ENCODE measurements around the gene EEPD1.

The EEPD1 gene

GRCh38 chr7:36264913-36265516, 112.0 kb downstream of the EEPD1 start:
- Histone ChIP-seq H3K27me3 (ENCODE audit: control insufficient read depth in 1 of 2, insufficient read depth in 2 of 2, low read length in 2 of 2) (no peaks in the 10 kb centered on the region), H3K27ac (ENCODE audit: low read depth, low read length) (no peak overlapping the region), H3K4me3 (ENCODE audit: low read depth in 1 of 2, low read length in 2 of 2) (no peak overlapping the region), H3K9ac (ENCODE audit: low read depth in 1 of 2, low read length in 2 of 2) (no peak overlapping the region), H3K36me3 (ENCODE audit: control insufficient read depth in 1 of 2, insufficient read depth in 2 of 2, low read length in 2 of 2) (no peaks in the 10 kb centered on the region), H3K9me3 (ENCODE audit: control insufficient read depth in 1 of 2, low read length in 2 of 2) (no peaks in the 10 kb centered on the region), H3K4me1 (ENCODE audit: control insufficient read depth in 1 of 2, insufficient read depth in 2 of 2, low read length in 2 of 2) (peaks cover 46 to 56% of the 10 kb centered on the region in 2 donors)

DNA sequence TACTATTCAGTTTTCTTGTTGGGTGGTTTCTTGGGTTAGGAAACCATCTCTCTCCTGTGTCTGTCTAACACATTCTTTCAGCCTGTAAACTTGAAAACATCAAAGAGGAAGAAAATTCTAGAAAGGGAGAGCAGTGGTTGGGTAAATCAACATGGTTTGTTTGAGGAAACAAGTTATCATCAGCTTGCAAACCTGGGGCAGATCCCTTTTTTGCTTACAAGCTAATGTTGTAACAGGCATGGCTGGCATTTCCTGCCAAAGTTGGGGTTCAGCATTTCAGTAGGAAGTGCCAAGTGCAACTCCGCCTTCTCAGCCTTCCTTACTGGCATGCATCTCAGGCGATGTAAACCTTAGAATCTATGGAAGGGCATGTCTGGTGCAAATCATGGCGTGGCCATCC, 112.6 kb downstream of the EEPD1 start:
- Histone ChIP-seq H3K9ac (ENCODE audit: low read depth in 1 of 2, low read length in 2 of 2) (no peak overlapping the region), H3K4me1 (ENCODE audit: control insufficient read depth in 1 of 2, insufficient read depth in 2 of 2, low read length in 2 of 2) (peaks cover 46 to 56% of the 10 kb centered on the region in 2 donors), H3K27ac (ENCODE audit: low read depth, low read length) (no peak overlapping the region)

DNA sequence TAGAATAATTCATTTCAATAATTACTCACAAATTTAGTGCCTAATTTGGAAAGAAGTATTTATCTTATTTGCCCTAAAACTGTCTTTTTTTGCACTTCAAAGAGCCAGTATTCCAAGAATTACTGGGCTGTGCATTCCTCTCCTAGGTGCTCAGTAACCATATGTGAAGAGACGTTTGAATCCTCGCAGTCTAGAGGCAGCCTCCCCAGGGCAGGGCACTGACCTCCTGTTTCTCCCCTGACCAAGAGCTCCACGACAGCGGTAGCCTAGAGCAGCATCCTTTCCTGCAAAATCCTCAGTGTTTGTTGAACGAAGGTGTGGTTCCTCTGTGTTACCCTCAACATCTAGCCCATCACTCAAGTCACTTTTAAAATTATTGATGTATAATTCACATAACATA, 113.1 kb downstream of the EEPD1 start:
- Histone ChIP-seq H3K9me3 (ENCODE audit: control insufficient read depth in 1 of 2, low read length in 2 of 2) (no peaks in the 10 kb centered on the region), H3K9ac (ENCODE audit: low read depth in 1 of 2, low read length in 2 of 2) (no peak overlapping the region), H3K4me3 (ENCODE audit: low read depth in 1 of 2, low read length in 2 of 2) (no peak overlapping the region), H3K27ac (ENCODE audit: low read depth, low read length) (no peak overlapping the region), H3K27me3 (ENCODE audit: control insufficient read depth in 1 of 2, insufficient read depth in 2 of 2, low read length in 2 of 2) (no peaks in the 10 kb centered on the region), H3K4me1 (ENCODE audit: control insufficient read depth in 1 of 2, insufficient read depth in 2 of 2, low read length in 2 of 2) (peaks cover 43 to 54% of the 10 kb centered on the region in 2 donors), H3K36me3 (ENCODE audit: control insufficient read depth in 1 of 2, insufficient read depth in 2 of 2, low read length in 2 of 2) (no peaks in the 10 kb centered on the region)

More for the DNA sequence above, 112.6 kb downstream of the EEPD1 start:
- Histone ChIP-seq H3K9me3 (ENCODE audit: control insufficient read depth in 1 of 2, low read length in 2 of 2) (no peaks in the 10 kb centered on the region), H3K36me3 (ENCODE audit: control insufficient read depth in 1 of 2, insufficient read depth in 2 of 2, low read length in 2 of 2) (no peaks in the 10 kb centered on the region), H3K27me3 (ENCODE audit: control insufficient read depth in 1 of 2, insufficient read depth in 2 of 2, low read length in 2 of 2) (no peaks in the 10 kb centered on the region), H3K4me3 (ENCODE audit: low read depth in 1 of 2, low read length in 2 of 2) (no peak overlapping the region)

DNA sequence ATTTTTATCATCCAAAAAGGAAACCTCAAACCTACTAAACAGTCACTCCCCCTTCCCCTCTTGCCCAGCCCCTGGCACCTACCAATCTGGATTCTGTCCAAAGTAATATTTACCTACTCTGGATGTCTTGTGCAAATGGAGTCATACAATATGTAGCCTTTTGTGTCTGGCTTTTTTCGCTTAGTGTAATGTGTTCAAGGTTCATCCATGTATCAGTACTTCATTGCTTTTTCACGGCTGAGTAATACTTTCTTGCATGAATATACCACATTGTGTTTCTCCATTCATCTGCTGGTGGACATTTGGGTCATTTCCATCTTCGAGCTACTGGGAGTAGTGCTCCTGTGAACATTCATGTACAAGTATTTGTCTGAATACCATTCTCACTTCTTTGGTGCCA, 113.6 kb downstream of the EEPD1 start:
- Histone ChIP-seq H3K4me1 (ENCODE audit: control insufficient read depth in 1 of 2, insufficient read depth in 2 of 2, low read length in 2 of 2) (peaks cover 38 to 49% of the 10 kb centered on the region in 2 donors), H3K27me3 (ENCODE audit: control insufficient read depth in 1 of 2, insufficient read depth in 2 of 2, low read length in 2 of 2) (no peaks in the 10 kb centered on the region)

DNA sequence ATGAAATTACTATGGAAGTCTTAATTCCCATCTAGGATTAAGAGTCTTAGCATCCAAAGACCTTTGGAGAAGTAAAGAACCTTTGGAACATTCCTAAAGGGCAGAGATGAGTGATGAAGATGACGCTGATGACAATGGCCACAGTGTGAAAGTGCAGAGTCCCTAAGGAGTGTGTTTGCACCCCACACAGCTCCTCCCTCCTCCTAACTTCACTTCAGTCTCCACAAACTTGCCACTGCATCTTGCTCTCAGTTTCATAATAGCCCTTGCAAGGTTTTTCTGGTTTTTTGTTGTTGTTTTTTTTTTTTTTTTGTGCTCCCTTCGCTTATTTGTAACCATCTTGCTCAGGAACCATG, 119.1 kb downstream of the EEPD1 start:
- Histone ChIP-seq H3K27ac (ENCODE audit: low read depth, low read length) (no peak overlapping the region), H3K4me3 (ENCODE audit: low read depth in 1 of 2, low read length in 2 of 2) (no peak overlapping the region), H3K36me3 (ENCODE audit: control insufficient read depth in 1 of 2, insufficient read depth in 2 of 2, low read length in 2 of 2) (no peaks in the 10 kb centered on the region), H3K4me1 (ENCODE audit: control insufficient read depth in 1 of 2, insufficient read depth in 2 of 2, low read length in 2 of 2) (peaks cover 0 to 15% of the 10 kb centered on the region in 2 donors), H3K27me3 (ENCODE audit: control insufficient read depth in 1 of 2, insufficient read depth in 2 of 2, low read length in 2 of 2) (no peaks in the 10 kb centered on the region), H3K9me3 (ENCODE audit: control insufficient read depth in 1 of 2, low read length in 2 of 2) (no peaks in the 10 kb centered on the region), H3K9ac (ENCODE audit: low read depth in 1 of 2, low read length in 2 of 2) (no peak overlapping the region)

More for the DNA sequence above, 113.6 kb downstream of the EEPD1 start:
- no peak overlapping the region for H3K9ac ChIP-seq (ENCODE audit: low read depth in 1 of 2, low read length in 2 of 2)
- no peak overlapping the region for H3K27ac ChIP-seq (ENCODE audit: low read depth, low read length)
- no peaks in the 10 kb centered on the region for H3K36me3 ChIP-seq (ENCODE audit: control insufficient read depth in 1 of 2, insufficient read depth in 2 of 2, low read length in 2 of 2)
- H3K9me3 ChIP-seq (ENCODE audit: control insufficient read depth in 1 of 2, low read length in 2 of 2): no peaks in the 10 kb centered on the region
- H3K4me3 ChIP-seq (ENCODE audit: low read depth in 1 of 2, low read length in 2 of 2): no peak overlapping the region

GRCh38 chr7:36272567-36273269, 119.7 kb downstream of the EEPD1 start:
- no peaks in the 10 kb centered on the region for H3K36me3 ChIP-seq (ENCODE audit: control insufficient read depth in 1 of 2, insufficient read depth in 2 of 2, low read length in 2 of 2)
- H3K4me1 ChIP-seq (ENCODE audit: control insufficient read depth in 1 of 2, insufficient read depth in 2 of 2, low read length in 2 of 2): peaks cover 0 to 18% of the 10 kb centered on the region in 2 donors
- H3K4me3 ChIP-seq (ENCODE audit: low read depth in 1 of 2, low read length in 2 of 2): no peak overlapping the region
- no peaks in the 10 kb centered on the region for H3K27me3 ChIP-seq (ENCODE audit: control insufficient read depth in 1 of 2, insufficient read depth in 2 of 2, low read length in 2 of 2)
- no peak overlapping the region for H3K9ac ChIP-seq (ENCODE audit: low read depth in 1 of 2, low read length in 2 of 2)
- H3K9me3 ChIP-seq (ENCODE audit: control insufficient read depth in 1 of 2, low read length in 2 of 2): no peaks in the 10 kb centered on the region
- H3K27ac ChIP-seq (ENCODE audit: low read depth, low read length): no peak overlapping the region

GRCh38 chr7:36273836-36274235, 120.8 kb downstream of the EEPD1 start:
- no peaks in the 10 kb centered on the region for H3K36me3 ChIP-seq (ENCODE audit: control insufficient read depth in 1 of 2, insufficient read depth in 2 of 2, low read length in 2 of 2)
- no peak overlapping the region for H3K27ac ChIP-seq (ENCODE audit: low read depth, low read length)
- H3K4me3 ChIP-seq (ENCODE audit: low read depth in 1 of 2, low read length in 2 of 2): no peak overlapping the region
- peaks cover 0 to 21% of the 10 kb centered on the region in 2 donors for H3K4me1 ChIP-seq (ENCODE audit: control insufficient read depth in 1 of 2, insufficient read depth in 2 of 2, low read length in 2 of 2)
- no peaks in the 10 kb centered on the region for H3K9me3 ChIP-seq (ENCODE audit: control insufficient read depth in 1 of 2, low read length in 2 of 2)
- H3K9ac ChIP-seq (ENCODE audit: low read depth in 1 of 2, low read length in 2 of 2): no peak overlapping the region
- no peaks in the 10 kb centered on the region for H3K27me3 ChIP-seq (ENCODE audit: control insufficient read depth in 1 of 2, insufficient read depth in 2 of 2, low read length in 2 of 2)

DNA sequence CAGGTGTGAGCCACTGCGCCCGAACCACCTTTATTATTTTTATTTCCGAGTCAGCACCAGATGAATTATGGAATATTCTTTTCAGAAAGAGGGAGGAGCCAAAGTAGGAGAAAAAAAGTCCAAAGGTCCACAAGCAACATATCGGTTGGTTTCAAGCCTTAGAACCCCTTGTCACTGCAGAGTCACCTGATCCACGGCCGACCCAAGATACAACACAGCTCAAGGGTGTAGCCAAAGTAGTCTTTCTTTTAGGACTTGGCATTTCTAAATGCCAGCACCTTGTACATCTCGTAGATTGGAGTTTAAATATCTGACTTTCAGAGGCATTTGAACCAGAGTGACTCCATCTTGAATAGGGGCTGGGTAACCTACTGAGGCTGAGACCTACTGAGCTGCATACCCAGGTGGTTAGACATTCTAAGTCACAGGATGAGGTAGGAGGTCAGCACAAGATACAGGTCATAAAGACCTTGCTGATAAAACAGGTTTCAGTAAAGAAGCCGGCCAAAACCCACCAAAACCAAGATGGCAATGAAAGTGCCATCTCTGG, 122.8 kb downstream of the EEPD1 start:
- Histone ChIP-seq H3K4me1 (ENCODE audit: control insufficient read depth in 1 of 2, insufficient read depth in 2 of 2, low read length in 2 of 2) (peaks cover 6 to 35% of the 10 kb centered on the region in 2 donors), H3K9me3 (ENCODE audit: control insufficient read depth in 1 of 2, low read length in 2 of 2) (no peaks in the 10 kb centered on the region), H3K4me3 (ENCODE audit: low read depth in 1 of 2, low read length in 2 of 2) (no peak overlapping the region), H3K9ac (ENCODE audit: low read depth in 1 of 2, low read length in 2 of 2) (no peak overlapping the region), H3K27ac (ENCODE audit: low read depth, low read length) (no peak overlapping the region), H3K27me3 (ENCODE audit: control insufficient read depth in 1 of 2, insufficient read depth in 2 of 2, low read length in 2 of 2) (no peaks in the 10 kb centered on the region), H3K36me3 (ENCODE audit: control insufficient read depth in 1 of 2, insufficient read depth in 2 of 2, low read length in 2 of 2) (no peaks in the 10 kb centered on the region)

DNA sequence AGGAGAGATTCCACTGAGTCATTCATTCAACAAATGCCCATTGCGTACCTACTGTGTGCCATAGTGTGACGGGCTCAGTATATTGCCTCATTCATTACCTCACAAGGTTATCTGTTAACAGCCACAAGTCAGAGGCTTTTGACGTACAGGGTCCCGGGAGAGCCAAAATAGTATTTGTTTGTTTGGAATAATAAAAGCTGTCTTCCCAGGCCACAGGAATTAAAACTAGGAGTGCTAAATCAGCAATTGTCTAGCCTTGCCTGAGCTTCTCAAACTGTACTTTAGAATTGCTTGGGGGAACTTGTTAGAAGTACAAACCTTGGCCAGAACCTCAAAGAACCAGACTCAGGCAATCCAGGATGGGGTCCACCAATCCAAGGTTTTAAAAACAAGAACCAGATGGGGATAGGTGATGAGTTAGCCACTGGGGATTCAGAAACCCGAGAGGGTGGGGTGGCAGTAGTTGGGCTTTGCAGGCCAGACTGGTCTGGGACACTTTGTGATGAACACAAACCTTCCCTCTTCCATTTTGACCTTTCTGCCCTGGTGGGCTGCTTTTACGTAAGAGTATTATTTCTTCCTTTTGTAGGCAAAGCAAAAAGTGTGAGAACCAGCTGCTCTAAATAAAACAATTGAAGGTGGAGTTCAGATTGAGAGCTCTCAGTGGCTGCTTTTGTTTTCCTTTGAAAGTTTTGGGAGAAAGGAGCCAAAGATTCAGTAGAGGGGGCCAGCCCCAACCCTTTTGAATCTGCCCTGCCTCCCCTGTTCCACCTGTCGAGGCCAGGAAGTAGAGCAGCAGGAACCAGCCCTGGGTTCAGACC, 123.6 kb downstream of the EEPD1 start:
- no peak overlapping the region for H3K9ac ChIP-seq (ENCODE audit: low read depth in 1 of 2, low read length in 2 of 2)
- no peaks in the 10 kb centered on the region for H3K9me3 ChIP-seq (ENCODE audit: control insufficient read depth in 1 of 2, low read length in 2 of 2)
- H3K4me1 ChIP-seq (ENCODE audit: control insufficient read depth in 1 of 2, insufficient read depth in 2 of 2, low read length in 2 of 2): peaks cover 14 to 43% of the 10 kb centered on the region in 2 donors
- no peak overlapping the region for H3K4me3 ChIP-seq (ENCODE audit: low read depth in 1 of 2, low read length in 2 of 2)
- H3K27me3 ChIP-seq (ENCODE audit: control insufficient read depth in 1 of 2, insufficient read depth in 2 of 2, low read length in 2 of 2): no peaks in the 10 kb centered on the region
- no peaks in the 10 kb centered on the region for H3K36me3 ChIP-seq (ENCODE audit: control insufficient read depth in 1 of 2, insufficient read depth in 2 of 2, low read length in 2 of 2)
- H3K27ac ChIP-seq (ENCODE audit: low read depth, low read length): no peak overlapping the region

DNA sequence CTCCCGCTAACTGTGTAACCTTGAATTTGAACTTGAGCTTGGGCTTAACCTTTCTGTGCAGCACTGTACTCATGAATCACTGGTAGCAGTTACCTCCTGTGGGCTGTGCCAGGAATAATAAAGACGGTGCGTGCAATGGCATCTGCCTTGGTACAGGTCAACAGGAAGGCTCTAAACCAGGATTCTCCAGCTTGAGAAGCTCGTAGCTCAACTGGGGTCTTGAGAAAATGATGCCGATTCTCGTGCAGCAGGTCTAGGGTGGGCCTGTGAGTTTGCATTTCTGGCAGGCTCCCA, 124.1 kb downstream of the EEPD1 start:
- H3K9me3 ChIP-seq (ENCODE audit: control insufficient read depth in 1 of 2, low read length in 2 of 2): no peaks in the 10 kb centered on the region
- H3K9ac ChIP-seq (ENCODE audit: low read depth in 1 of 2, low read length in 2 of 2): no peak overlapping the region
- no peak overlapping the region for H3K27ac ChIP-seq (ENCODE audit: low read depth, low read length)
- H3K27me3 ChIP-seq (ENCODE audit: control insufficient read depth in 1 of 2, insufficient read depth in 2 of 2, low read length in 2 of 2): no peaks in the 10 kb centered on the region
- H3K36me3 ChIP-seq (ENCODE audit: control insufficient read depth in 1 of 2, insufficient read depth in 2 of 2, low read length in 2 of 2): no peaks in the 10 kb centered on the region
- H3K4me3 ChIP-seq (ENCODE audit: low read depth in 1 of 2, low read length in 2 of 2): no peak overlapping the region
- peaks cover 19 to 49% of the 10 kb centered on the region in 2 donors for H3K4me1 ChIP-seq (ENCODE audit: control insufficient read depth in 1 of 2, insufficient read depth in 2 of 2, low read length in 2 of 2)

Measured in duodenal mucosa (tissue), 2 donors.